ENCODE measurements around the gene INS.

The INS gene

DNA sequence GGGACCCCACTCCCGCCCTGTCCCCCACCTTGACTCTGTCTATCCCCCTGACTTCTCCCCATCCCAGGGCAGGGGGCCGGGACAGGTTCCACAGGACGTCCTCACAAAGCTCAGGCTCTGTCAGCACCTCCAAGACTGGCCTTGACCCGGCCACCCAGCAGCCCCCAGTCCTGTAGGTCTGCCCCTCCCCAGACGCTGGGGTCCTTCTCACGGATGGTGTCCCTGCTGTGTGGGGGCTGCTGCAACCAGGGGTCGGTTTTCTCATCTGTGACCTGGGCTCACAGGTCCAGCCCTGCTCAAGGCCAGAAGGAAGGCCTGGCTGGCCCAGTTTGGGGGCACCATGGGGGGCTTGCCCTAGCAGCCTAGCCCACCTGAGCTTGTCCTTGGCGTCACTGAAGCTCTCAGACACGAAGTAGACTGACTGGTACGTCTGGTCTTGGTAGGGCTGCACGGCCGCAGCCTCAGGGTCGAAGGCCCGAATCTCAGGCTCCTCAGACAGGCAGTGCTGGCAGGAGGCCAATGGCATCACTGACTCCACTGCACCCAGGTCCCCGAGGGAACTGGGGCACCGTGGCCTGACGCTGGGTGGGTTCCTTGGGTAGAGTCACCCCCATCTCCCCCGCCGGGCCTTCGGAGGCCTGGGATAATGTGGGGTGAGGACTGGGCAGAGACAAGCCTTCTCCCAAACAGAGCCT lies 4.0 kb upstream of the INS start:
- no peak for DNase-seq (ENCODE audit: low read depth in 2 of 2)

DNA sequence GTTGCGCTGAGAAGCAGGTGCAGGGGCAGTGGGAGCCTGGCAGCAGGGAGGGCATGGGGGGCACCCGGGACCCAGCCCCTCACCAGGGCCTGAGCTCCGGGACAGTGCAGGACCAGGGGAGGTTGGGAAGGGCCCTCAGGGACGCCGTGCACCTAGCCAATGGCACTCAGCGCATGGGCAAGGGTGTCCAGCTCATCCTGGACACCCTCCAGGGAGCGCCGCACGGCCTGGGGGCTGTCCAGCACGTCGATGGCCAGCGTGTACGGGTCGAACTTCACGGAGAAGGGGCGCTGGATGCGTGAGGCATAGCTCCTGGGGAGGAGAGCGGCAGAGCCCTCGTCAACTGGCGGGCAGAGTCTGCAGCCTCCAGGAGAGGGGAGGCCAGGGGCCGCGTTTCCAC lies 3.1 kb upstream of the INS start:
- DNase-seq (ENCODE audit: low read depth in 2 of 2): no peak

DNA sequence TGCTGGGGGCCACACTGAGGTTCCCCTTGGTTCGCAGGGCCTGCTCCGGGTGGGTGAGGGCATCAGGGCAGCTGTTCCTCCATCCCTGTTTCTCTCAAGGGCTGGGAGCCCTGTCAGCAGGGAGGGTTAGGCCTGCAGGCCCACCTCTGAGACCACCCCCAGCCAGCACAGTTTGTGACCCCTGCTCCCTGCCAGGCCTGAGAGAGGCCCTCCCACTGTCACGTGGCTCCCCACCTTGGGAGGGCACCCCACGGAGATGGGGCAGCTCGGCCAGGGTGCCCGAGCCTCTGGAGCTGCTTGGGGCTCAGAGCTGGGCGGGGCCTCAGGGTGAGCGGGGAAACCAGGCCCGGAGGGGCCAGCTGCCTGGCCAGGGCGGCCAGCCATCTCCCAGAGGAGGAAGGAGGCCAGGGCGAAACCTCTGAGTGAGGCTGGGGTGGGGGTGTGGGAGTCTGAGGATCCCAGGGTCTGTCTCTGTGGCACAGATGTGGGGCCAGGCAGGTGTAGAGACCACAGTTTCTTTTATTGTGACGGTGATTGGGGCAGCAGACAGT lies 2.5 kb upstream of the INS start:
- DNase-seq (ENCODE audit: low read depth in 2 of 2): no peak

DNA sequence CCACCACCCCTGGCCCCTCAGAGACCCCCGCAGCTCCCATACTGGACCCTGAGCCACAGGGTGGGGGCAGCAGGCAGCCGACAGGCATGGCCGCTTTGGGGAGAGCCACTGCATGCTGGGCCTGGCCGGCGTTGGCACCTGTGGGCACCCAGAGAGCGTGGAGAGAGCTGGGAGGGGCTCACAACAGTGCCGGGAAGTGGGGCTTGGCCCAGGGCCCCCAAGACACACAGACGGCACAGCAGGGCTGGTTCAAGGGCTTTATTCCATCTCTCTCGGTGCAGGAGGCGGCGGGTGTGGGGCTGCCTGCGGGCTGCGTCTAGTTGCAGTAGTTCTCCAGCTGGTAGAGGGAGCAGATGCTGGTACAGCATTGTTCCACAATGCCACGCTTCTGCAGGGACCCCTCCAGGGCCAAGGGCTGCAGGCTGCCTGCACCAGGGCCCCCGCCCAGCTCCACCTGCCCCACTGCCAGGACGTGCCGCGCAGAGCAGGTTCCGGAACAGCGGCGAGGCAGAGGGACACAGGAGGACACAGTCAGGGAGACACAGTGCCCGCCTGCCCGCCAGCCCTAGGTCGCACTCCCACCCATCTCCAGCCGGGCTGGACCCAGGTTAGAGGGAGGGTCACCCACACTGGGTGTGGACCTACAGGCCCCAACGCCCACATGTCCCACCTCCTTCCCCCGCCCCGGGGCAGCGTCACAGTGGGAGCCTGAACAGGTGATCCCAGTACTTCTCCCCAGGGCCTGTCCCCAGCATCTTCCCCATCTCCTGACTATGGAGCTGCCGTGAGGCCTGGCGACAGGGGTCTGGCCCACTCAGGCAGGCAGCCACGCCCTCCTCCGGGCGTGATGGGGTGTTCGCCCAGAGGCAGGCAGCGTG lies 1.2 kb downstream of the INS start:
- no peak for DNase-seq (ENCODE audit: low read depth in 2 of 2)

DNA sequence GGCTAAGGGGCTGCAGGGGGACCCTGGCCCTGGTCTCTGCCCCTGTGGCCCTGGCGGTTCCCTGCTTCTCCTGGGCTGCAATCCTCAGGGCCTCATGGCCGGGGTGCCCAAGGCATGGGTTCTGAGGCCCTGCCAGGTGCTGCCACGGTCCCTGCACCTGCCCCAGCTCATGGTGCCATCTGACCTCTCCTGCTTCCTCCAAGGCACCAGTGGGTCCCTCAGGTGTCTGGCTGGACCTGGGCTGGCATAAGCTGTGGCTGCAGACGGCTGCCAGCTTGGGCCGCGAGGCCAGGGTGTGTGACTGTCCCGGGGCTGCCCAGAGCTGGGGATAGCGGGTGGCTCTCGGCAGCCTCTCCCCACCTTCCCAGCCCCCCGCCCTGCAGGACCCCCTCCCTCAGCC lies 2.0 kb downstream of the INS start:
- no peak for DNase-seq (ENCODE audit: low read depth in 2 of 2)

DNA sequence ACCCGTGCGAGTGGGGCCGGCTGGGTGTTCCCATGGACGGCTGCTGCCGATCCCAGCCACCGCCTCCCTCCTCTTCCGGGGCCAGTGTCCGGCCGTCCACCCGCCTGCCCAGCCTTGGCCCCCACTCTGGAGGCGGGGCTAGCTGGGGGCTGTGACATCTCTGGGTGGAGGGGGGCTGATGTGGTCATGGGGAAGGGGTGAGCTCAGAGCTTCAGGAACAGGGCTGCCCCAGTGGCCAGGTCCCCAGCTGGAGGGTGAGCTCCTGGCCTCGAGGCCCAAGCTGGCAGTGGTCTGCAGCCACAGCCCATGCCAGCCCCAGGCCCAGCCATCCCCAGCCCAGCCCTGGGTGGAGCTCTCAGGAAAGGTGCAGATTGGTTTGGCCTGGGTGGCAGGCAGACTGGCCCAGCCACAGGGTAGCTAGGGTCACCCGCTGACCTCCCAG lies 2.7 kb downstream of the INS start:
- no peak for DNase-seq (ENCODE audit: low read depth in 2 of 2)

DNA sequence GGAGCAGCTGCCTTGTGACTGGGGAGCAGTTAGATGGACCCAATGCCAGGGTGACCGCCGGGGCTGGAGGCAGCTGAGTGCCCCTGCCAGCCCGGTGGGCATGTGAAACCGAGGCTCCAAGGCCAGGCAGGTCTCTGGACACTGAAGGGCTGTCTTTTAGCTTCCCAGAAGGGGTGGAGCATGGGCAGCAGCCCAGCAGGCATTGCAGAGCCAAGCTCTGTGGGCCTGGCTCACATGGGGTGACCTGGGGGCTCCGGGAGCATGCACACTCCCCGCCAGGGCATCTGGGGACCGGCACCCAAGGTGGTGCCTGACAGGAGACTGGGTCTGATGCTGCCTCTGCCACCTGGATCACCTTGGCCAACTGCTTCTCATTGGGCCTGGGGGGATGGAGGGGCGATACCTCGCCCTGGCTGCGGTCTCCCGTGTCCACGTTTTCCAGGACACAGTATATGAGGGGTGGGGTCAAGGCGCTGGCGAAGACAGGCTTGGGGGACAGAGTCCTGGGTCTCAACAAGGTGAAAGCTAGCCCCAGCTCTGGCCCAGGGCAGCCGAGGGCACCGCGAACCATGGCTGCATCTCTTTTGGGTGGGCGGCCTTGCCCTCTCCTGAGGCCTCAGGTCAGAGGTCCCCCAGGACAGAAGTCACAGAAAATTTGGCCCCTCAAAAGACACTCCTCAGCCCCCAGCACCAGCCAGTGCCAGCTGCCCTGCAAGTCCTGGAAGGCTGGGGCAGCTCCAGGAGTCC lies 3.5 kb downstream of the INS start:
- DNase-seq (ENCODE audit: low read depth in 2 of 2): no peak

DNA sequence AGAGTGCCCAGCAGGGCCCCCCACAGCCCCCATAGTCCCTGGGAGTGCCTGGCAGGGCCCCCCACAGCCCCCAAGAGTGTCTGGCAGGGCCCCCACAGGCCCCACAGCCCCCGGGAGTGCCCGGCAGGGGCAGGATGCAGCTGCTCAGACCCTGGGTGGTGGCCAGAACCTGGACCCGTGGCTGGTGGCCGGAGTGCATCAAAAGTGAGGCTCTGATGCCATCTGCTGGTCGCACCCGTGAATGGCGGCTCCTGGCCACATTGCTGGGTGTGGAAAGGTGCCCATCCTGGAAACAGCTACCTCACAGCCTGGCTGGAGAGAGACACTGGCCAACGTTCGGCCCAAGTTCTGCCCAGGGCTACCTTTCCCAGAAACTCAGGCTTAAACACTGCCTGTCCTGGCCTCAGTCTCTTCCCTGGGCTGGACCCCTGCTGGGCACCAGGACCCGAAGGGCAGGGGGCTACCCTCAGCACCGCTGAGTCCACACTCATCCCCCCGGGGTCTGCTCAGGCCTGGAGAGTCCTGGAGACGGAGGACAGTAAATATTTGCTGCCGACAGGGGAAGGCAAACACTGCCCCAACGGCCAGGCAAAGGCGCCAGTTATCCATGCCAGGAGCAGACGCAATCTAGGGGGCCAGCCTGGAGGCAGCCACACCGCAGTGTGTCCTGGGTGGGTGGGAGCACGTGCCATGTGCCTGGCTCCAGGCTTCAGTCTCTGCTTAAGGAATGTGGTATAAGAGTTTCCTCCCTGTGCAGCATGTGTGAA lies 4.4 kb downstream of the INS start:
- peak in 1 of 2 donors; percentile 15 for DNase-seq (ENCODE audit: low read depth in 2 of 2)

DNA sequence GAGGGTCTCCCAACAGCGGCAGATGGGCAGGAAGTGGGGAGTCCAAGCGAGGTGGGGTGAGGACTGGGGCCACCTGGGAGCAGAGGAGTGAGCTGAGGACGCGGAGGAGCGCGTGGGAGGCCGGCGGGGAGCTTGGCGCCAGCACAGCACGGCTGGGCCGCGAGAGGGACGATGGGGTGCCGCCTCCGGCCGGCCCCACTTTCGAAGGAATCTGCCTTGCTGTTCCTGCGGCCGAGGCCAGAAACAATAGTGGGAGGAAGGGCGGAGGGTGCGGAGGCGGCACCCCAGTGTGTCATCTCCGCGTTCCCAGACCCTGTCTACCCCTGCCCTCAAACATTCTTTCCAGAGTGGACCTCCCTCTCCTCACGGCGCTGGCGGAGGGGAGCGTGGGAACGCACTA lies 5.5 kb downstream of the INS start:
- DNase-seq (ENCODE audit: low read depth in 2 of 2): no peak

DNA sequence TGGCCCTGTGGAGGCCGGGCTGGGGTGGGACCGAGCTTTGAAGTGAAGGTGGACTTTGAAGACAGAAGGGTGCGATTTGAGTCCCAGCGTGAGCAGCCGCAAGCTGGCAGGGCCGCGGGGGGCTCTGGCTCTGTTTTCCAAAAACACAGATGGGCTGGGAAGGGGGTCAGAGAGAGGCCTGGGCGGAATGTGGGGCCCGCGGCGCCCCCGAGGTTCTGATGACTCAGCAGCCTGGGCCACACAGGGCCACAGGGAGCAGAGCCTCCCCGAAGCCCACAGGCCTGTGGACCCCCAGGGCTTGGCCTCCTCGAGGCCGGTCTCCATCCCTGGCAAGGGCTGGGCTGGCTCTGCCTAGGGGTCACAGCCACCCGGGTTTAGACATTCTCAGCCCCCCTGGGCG lies 6.1 kb downstream of the INS start:
- no peak for DNase-seq (ENCODE audit: low read depth in 2 of 2)

DNA sequence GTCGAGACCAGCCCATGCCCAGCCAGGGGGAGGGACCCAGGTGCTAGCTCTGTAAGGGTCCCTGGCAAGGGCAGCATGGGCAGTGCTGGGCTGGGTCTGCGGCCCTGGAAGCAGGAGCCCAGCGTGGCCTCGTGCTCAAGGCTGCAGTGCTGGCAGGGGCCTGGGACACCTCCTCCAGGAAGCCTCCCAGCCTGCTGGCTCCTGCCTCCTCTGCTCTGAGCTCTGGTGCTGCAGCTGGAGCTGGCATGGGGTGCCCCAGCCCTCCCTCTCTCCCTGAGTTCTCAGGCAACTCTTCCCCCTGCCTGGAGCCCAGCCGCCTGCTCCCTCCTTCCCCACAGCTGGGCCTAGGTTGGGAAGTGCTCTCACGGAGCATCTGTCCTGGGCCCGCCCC lies 6.8 kb downstream of the INS start:
- no peak for DNase-seq (ENCODE audit: low read depth in 2 of 2)

DNA sequence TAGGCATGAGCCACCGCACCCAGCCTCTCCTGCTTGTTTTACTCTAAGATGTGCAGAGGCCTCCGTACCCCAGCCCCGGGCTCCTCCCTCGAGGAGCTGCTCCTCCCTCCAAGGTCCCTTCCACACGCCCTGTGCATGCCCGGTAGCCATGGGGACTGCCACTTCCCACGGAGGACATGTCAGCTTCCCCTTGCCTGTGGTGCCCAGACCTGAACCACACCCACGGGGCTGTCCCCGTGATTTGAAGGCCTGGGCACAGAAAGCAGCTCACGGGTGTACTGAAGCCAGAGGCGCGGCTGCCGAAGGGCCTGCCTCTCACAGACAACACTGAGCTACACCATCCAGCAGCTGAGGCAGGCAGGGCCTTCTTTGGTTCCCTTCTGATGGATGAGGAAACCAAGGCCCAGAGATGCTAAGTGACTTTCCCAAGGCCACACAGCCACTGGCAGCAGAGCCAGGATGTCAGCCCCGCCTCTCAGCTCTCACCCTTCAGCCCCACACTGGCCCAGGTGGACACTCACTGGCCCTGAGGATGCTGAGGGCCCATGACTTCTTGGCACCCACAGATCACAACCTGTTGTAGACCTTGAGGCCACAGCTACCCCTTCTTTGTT lies 7.3 kb downstream of the INS start:
- DNase-seq (ENCODE audit: low read depth in 2 of 2): no peak

DNA sequence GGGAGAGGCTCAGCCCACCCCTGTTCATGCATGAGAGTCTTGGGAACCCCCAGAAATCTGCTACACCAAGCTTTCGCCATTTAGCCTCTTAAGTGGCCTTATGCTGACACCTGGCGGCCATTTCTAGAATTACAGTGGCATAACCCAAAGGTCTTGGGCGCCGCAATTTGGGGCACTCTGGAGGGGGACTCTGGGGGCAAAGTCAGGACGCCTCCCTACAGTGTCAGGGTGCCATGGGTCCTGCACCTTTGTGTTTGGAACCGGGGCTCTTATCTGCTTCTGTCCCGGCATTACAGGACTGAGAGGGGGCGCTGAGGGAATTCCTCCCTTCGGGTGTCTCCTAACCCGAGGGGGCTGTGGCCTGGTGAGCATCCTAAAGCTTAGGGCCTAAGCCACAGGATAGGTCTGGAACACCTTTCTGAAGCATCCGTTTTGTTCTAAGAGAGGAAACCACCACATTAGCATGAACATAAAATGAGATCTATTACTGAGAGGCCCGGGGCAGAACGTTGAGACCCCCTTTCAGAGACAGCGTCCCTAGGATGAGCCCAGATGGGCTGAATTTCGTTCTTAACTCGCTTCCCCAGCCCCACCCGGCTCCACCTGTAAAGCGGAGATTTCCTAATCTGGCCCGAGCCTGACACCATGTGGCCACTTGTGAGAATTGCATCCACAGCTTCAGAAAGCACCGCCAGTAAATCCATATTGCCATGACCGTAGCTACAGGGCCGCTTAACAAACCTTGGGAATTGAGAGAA lies 9.3 kb downstream of the INS start:
- peak; percentile 45 to 67 for DNase-seq (ENCODE audit: low read depth in 2 of 2)

DNA sequence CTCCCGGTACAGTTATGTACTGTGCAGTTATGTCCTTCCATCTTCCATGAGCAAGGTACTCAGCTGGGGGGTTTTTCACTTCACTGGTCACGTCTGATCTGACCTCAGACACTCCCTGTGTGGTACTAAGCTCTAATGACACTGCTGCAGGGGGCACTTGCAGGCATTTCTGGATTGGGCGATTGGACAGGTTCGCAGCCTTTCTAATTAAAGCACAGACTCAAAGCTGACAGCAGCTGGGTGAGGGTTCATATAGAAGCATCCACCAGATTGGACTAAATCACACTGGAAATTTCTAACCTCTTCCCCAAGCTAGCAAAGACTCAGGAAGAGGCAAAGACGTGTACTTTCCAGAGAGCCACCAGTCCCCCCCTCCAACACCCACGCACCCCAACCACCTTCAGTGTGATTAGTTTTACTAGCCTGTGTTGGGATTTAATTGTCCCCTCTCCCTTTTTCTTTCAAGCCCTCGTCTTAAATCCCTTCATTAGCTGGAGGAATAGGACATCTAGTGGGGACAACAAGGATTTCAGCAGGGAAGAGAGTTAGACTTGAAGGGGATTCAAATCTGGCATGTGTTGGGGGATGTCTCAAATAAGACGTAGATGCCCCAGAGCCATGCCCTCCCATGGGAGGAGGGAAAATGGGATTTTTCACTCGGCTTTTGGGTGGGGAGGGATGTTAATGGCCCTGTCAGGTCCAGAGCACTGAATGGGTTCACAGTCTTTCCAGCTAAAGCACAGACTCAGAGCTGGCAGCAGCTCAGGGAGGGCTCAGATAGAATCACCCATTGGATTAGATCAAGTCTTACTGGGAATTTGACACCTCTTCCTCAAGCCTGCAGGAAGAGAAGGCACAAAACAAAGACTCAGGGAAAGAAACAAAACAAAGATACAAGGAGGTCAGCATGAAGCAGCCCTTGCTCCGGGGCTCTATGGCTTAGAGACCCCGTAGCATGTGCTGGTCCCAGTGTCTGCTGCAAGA lies 10.9 kb downstream of the INS start:
- no peak for DNase-seq (ENCODE audit: low read depth in 2 of 2)

DNA sequence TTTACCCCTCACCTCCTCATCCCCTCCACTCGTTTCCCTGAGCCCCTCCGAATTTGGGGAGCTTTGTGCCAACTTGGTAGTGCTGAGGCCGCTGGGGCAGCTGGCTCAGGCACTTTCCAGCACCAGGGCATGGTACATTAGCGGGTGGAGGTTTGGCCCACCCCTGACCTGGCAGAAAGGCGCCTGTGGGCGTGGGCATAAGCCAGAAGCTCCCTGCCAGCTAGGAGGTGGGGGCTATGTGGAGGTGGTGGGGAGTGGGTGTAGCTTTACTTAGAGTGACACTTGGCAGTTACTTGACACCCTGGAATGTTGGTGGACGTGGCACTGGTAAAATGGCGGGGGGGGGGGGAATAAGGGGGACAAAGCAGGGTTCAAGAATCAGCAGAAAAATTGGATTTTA lies 11.5 kb downstream of the INS start:
- no peak for DNase-seq (ENCODE audit: low read depth in 2 of 2)

DNA sequence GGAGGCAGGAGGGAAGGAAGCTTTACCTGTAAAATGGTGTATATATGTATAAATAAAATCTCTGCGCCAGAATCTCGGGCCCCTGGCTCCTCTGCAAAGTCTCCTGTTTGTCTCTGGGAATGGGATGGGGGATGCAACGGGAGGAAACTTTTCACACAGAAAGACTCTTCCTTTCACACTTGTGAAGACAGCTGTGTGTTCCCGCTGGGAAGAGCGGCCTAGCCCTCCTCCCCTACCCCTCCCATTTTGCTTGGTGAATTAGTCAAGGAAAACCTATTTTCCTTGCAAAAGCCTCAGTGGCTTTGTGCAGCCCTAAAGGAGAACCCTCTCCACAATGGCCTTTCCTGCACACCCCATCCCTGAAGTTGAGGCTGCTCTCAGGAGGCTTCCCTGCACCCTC lies 12.4 kb downstream of the INS start:
- DNase-seq (ENCODE audit: low read depth in 2 of 2): no peak

DNA sequence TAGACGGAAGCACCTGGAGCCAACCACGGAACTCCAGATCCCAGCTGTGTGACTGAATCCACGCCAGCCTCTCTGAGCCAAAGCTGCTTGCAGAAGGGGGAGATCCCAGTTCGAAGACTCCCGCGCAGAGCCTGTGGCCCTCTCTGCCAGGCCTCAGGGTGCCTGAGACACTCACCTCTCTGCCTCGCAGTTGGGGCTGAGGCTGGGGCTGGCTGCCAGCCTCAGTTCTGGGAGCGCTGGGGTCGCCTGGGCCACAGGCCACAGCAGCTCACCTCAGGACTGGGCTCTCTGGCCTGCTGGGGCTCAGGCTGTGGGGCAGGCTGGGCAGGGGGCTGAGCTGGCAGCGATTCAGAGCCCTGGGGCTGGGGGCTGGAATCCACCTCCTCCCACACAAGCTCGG lies 13.6 kb downstream of the INS start:
- no peak for DNase-seq (ENCODE audit: low read depth in 2 of 2)

DNA sequence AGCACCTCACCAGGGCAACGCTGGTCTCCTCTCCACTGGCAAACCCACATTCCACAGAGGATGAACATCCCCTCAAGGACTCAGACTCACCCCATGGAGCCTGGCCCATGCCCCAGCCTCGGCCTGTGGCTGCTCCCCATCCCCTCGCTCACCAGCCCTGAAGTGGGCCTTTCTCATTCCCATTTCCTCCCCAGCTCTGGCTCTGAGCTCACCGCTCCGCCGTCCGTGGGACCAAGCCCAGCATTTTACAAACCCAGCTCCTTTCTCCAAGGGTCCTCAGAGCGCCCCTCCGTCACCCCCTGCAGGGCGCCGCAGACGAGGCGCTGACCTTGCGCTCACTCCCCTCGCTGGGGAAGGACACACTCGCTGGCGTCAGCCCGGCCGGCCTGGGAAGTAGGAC lies 15.0 kb downstream of the INS start:
- no peak for DNase-seq (ENCODE audit: low read depth in 2 of 2)
